Retina (tissue), 1 donor: ENCODE data around the gene ANKRD13C.
A peak's percentile ranks its signal among the peaks of the same experiment; 100 is the strongest.

Experiments used
- DNase-seq: peaks from one replicate; pipeline ENCODE4 v3.0.0-alpha.2; 2016

The ANKRD13C gene

DNA sequence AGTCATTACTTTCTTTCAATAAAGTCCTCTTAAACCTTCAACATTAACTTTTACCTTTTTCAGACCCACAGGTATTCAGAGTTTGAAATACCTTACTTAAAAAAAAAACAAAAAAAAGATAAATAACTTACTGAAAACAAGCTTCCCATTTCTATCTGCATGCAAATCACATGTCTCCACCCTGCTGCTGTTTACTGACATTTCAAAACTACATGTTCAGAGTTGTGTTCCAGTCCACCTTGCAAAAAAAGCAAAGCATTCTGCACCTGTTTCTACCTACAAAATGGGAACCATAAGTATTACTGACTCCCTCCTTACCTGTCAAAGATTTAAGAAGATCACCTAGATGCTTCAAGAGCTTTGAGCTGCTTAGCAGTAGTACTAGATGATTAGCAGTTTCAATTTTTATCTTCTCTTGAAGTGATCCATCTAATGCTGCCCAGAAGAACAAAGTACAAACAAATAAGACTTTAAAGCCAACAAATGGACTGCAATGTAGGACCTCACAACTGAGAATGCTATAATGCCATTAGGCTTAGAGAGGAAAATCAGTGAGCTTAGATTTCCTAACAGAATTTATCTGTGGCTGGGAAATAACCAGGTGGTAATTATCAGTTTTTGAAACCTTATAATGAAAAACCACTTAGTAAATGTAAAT is 61.2 kb downstream of the ANKRD13C start:
- DNase-seq = no peak

DNA sequence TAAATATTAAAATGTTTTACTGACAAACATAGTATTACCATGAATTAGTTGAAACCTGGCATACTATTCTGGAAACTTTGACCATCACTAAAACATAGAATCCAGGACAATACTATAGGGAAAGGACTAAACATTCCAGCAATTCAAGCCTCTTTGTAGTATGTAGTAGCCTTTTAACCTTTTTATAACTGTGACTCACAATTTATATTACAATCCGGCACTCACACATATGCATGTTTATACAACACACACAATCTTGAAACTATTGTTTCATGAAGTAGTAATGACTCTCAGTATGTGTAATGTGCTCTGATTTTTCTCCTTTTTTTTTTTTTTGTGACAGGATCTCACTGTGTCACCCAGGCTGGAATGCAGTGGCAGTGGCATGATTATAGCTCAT is 64.3 kb downstream of the ANKRD13C start:
- DNase-seq = no peak

DNA sequence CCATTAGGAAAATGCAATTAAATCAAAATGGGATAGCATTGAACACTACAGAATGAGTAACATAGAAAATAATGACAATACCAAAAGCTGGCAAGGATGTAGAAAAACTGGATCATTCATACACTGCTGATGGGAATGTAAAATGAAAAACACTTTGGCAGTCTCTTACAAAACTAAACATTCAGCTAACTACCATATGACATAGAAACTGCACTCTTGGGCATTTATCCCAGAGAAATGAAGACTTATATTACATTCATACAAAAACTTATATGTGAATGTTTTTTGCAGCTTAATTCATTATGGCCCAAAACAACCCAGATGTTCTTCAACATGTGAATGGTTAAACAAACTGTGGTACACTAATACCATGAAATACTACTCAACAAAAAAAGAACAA is 66.4 kb downstream of the ANKRD13C start:
- no peak for DNase-seq

DNA sequence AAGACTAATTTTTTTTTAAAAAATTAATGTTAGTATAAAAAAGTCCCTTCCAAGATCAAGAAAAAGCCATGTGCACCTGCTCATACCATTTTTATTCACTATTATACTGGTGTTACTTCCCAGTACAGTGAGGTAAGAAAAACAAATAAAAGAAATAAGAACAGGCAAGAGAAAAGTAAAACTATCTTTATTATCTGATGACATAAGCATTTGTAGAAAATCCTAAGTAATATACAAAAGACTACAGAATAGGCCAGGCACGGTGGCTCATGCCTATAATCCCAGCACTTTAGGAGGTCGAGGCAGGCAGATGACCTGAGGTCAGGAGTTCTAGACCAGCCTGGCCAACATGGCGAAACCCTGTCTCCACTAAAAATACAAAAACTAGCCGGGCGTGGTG is 68.1 kb downstream of the ANKRD13C start:
- DNase-seq = no peak

DNA sequence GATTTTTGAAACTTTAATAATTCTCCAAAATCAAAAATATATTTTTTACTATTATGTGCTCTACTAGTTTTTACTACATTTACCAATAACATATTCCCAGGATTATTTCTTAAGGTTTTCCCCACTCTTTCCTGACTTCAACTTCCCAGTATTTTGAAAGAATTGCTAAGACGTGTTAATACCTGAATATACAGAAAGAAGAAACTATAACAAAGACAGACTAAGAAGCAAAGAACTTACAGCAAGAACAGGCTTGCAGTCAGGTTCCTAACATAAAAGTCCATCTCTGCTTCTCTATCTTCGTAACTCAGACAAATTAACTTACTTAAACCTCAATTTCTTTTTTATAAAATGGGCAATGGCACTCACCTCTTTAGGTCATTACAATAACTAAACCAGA is 70.2 kb downstream of the ANKRD13C start:
- no peak for DNase-seq

DNA sequence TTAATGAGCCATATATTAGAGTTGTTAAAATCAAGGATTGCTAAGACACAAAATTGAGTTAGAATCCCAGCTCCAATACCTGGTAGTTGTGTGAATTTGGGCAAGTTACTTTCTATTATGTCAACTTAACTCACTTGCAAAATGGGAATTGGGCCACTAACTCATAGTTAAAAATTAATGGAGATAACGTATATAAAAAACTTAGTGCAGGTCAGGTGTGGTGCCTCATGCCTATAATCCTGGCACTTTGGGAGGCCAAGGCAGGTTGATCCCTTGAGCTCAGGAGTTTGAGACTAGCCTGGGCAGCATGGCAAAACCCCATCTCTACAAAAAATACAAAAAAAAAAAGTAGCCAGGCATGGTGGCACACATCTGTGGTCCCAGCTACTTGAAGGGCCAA is 75.8 kb downstream of the ANKRD13C start:
- no peak for DNase-seq

DNA sequence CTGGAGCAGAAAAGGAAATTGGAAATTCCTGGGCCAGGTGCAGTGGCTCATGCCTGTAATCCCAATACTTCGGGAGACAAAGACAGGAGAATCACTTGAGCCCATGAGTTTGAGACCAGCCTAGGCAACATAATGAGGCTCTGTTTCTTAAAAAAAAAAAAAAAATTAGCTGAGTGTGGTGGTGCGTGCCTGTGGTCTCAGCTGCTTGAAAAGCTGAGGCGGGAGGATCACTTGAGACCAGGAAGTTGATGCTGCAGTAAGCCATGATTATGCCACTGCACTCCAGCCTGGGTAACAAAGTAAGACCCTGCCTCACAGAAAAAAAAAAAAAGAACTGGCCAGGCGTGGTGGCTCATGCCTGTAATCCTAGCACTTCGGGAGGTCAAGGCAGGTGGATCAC is 76.6 kb downstream of the ANKRD13C start:
- no peak for DNase-seq

DNA sequence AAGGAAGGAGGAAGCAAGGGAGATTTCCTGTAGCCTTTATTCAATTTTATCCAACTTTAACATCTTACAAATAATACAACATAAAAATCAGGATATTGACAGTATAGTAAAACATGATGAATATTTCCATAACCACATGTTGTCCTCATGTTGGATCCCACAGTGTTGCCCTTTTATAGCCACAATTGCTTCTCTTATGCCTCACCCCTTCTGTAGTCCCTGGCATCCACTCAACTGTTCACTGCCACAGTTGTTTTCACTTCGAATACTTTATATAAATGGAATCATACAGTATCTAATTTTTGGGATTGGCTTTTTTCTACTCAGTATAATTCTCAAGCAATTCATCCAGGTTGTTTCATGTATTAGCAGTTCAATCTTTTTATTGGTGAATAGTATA is 88.6 kb downstream of the ANKRD13C start:
- DNase-seq = no peak

DNA sequence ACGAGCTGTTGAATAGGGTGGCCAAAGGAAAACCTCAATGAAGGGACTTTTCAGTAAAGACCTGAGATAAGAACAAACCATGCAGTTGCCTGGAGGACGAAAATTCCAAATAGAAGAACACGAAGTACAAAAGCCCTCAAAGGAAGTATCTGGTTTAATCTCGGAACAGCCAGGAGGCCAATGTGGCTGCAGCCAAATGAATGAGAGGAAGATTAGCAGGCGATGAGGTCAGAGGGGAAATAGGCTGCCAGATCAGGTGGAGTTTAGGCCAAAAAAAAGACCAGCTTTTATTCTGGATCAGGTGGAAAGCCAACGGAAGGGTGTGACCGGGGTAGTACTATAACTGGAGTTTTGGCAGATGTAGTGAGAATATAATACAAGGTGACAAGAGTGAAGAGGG is 89.7 kb downstream of the ANKRD13C start:
- no peak for DNase-seq

DNA sequence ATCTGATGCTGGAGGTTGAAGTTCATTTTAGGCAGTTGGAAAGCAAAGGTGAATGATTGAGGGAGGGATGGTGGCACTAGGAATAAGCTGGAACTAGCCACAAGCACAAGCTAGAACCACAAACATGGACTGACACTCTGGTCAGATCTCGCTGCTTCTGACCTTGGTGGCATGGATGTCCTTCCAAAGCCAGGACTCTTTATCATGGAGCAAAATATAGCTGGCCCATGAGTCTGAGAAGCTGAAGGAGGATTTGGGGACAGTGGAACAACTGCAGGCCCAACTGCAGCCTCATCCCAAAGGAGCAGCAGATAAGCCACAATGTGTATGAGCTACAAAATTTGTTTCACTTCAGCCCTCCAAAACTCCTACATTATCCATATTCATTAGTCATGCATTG is 97.9 kb downstream of the ANKRD13C start:
- no peak for DNase-seq

DNA sequence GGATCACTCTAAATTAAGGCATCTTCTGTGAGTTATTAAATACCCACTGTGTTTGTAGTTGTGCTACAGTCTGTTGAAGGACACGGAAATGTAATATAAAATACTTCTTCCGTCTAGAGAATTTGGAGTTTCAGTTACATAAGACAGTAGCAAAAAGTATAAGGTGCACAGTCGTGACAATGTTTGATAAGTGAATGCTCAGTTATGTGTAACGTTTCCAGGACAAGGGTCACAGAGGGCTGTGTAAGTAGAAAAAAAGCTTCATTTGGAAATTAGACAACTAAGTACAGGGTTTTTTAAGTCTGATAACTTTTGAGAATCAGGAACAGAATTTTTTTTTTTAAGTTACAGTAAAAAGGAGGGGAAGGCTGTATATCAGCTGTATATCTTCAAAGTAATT is 105.8 kb downstream of the ANKRD13C start:
- DNase-seq = no peak

DNA sequence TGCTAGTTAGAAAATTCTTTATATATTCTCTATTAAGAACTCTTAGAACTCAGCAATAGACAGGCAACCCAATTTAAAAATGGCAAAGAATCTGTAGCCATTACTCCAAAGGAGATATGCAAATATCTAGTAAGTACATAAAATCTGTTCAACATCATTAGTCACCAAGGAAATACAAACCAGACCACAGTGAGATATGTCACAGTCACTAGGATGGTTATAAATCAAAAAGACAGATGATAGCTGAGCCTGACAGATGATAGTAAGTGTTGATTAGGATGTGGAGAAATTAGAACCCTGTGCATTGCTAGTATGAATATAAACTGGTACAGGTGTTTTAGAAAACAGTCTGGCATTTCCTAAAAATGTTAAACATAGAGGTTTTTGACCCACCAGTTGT is 106.8 kb downstream of the ANKRD13C start:
- DNase-seq = no peak

DNA sequence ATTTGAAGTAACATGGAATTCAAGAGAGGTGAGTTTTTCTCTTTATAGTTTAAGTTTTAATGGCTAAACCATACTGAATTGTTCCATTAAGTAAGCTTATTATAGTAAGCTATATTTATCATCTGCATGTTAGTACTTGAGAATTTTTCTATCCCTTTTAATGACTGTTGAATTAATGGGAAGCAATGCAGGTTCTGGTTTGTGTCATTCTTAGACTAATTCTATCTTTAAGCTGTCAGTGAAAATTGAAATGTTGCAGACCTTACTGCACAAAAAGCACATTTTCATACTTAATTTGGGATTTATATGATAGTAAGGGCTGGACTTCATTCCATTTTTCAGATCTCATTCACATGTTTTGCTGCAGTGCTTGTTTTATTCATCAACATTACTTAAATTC is 107.4 kb downstream of the ANKRD13C start:
- DNase-seq = no peak

DNA sequence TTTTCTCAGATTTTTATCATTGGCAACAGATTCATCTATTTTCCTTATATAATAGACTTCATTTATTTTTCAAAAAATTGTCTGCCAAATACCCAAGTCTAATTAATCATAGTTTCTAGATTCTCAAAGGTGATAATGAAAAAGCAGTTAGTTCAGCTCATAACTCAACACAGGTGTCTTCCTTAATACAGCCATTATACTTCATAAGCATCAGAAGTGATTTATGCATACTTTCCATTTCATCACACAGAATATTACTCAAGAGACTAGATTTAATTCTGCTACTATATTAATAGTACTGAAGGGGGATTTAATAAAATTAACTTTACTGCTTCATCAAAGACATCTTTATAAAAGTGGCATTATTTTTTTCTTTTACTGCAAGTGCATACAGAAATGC is 114.6 kb downstream of the ANKRD13C start:
- DNase-seq = no peak

DNA sequence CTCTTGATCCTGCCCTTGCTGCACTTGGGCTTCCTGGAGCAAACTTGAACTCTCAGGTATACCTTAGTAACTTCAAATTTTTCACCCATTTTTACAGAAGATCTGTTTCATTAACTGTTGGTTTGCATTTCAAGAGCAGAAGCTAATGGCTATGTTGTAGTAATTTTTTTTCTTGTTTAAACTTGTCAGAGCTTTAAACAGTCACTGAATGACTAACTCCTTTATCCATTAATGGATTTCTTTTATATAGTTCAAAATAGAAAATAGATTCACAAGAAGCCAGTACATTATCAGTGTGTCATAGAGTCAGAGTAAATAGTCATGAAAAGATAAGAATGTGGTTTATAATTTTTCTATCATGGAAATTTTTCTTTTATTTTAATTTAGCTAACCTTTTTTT is 119.8 kb downstream of the ANKRD13C start:
- DNase-seq = no peak

DNA sequence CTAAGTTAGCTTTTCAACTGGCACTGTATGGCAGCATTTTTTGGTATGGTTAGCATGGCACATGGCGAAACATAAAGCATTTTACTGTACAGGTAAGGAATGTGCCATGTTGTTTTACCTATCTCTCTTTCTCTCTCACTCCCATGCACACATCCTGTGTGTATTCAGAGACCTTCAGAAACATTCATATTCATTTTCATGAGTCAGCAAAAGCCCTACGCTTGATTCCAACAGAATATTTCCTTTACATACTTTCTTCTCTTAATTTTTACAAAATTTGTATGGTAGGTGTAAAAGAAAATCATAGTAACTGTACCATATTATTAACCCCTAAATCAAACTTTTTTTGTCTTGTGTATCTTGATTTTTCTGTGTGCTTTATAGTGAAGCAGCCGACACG is 123.0 kb downstream of the ANKRD13C start:
- no peak for DNase-seq

DNA sequence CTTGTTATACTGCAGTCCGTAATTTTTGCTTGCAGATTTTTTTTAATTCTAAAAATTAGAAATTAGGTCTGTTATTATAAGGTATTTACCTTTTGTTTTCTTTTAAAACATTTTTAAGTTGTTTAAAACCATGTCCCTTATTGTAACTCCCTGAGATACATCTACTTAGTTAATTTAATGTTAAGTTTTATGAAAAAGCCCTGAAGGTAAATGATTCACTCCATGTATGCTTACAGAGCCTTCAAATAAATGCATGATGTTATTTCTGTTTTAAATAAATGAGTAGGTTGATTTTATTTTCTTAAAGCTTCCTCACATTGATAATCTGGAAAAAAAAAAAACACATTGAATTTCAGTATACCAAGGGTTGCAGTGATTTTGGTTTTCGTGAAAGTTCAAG is 125.9 kb downstream of the ANKRD13C start:
- DNase-seq = no peak

DNA sequence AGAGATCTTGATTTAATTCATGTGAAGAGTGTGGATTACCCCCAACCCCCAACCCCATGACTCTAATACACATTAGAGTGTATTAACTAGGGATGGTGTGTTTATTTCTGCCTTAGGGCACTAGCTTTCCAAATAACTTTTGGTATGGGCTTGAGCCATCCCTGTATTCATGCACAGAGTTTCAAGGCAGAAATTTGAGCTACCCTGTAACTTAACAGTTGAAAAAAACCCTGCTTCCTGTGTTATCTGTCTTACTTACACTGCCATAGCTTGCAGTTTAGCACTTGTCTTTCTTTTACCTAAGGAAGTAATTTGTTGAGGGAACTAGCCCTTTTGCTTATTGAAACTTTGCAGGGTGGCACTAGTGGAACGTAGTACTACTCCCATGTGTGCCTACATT is 127.1 kb downstream of the ANKRD13C start:
- DNase-seq = no peak

DNA sequence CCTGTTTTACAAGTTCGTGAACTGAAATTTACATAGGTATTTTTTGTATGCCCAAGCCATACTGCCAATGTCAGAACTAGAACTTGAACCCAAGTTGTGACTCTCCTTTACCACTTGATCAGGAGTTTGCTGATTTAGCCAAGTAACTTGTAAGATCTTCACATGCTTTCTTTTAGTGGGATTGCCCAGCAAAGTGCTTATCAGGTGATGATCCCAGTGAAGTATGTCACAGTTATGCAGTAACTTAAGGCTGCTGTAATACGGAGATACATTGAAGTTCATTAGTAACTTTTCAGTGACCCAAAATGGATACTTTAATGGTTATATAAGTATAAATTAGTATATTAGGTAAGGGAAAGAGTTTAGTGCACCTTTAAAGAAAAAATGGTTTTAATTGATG is 129.6 kb downstream of the ANKRD13C start:
- no peak for DNase-seq

DNA sequence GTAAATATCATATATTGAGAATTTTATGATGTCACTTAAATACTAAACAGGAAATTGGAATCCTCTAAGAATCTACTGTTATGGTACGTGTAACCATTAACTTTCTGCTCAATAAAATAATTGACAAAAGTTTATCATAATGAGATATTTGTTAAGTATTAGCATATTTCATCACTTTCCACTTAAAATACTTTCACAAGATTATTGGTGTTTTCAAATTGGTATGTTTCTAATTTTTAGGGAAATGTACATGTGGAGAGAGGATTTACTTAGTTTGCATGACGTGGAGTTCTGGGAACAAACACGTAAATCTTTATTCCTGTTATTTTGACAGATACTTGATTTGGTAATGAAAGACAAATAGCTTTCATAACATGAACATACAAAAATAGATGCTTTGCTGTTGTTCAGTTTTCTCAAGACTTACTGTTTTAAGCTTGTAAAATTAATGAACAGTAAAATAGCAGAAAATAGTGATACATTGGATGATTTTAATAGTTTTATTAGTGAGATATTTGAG is 131.7 kb downstream of the ANKRD13C start:
- no peak for DNase-seq

DNA sequence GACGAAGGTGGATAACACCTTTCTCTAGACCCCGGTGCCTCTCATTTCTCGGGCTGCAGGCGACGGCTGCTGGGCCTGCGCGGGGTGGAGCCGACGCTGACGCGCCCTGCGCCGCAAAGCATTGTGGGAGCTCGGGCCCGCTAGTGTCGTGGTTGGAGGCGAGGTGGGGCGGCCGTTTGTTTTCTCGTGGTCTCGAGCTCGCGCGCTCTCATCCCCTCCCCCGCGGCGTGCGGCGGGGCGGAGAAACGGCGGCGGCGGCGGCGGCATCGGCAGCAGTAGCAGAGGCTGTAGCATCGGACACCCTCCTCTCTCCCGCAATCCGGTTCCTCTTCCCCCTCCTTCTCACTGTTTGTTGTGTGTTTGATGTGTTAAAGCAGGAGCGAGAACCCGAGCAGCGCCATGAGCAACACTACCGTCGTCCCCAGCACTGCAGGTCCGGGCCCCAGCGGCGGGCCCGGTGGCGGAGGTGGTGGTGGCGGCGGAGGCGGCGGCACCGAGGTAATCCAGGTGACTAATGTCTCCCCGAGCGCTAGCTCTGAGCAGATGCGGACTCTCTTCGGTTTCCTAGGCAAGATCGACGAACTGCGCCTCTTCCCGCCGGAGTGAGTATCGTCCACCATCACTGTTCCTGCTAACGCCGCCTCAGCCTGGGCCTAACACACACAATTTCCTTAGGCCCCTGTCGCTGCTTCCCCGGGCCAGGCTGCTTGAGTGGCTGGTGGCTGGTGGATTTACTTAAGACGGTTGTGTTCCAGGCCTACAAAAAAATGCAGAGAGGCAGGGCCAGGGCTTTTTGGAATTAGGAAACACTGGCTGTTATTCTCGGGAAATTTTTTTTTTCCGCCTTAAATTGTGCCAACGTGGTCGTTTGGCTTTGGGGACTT is 133.0 kb downstream of the ANKRD13C start, which contains the start of gene SRSF11:
Gene SRSF11, plus strand, starts transcription at position 143 of the 884 bp plus-strand sequence. Its CDS starts 257 bp downstream, at position 400.
- peak; percentile 99 for DNase-seq

DNA sequence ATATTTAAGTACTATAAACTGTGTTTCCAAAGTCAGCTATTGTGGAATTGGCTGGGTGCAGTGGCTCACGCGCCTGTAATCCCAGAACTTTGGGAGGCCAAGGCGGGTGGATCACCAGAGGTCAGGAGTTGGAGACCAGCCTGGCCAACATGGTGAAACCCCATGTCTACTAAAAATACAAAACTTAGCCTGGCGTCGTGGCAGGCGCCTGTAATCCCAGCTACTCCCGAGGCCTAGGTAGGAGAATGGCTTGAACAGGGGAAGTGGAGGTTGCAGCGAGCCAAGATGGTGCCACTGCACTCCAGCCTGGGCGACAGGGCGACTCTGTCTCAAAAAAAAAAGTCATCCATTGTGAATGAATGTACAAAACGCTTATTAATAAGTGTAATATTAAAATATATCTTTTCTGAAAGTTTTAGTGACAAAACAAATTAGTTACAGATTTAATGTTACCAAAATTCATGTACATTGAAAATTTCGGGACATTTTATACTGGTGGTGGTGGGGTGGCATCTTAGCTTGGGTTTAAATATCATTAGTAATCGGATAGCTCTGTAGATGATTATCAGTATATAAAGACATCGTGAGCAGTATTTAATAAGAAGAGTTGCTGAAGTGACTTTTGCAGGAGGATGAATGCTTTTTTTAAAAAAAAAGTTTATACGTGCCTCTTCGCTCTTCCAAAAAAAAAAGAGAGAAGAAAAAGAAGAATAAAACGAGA is 133.8 kb downstream of the ANKRD13C start:
- peak; percentile 14 for DNase-seq

DNA sequence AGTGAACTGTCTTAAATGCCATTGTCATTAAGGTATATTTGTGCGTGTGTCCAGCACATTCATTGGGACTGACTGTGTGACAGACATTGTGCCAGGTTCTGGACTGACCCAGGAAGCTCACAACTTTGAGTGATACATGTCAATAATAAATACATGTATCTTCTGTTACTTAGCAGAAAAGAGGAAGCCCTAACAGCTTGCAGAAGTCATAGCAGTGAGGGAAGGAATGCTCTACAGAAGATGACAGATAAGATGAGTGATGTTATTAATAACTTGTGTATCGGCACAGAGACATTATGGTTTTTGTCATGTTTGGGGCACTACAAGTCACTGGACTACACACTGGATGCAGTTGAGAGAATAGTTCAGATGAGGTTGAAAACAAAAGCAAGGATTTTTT is 134.5 kb downstream of the ANKRD13C start:
- DNase-seq = no peak

DNA sequence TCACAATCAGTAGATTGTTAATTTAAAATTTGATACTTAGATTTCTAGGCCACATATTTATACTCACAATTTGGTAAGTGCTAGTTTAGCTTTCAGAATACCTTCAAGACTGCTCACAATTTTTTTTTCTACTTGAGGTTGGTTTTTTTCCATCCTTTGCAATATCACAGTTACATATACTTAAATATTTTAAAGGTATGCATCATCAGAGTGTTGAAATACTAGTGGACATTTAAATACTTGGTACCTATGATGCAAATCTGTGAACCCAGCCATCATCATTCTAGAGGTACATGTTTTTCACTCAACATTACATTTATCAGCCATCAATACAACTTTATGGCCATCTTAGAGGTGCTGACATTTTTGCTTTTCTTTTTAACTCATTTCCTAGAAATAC is 143.0 kb downstream of the ANKRD13C start:
- DNase-seq = no peak
